GM18907 (cell line): ENCODE measurements around the gene DGAT2L6.
"Not testable (repeated sequence)": the region's sequence is repeated elsewhere in the genome, so short reads cannot be mapped to it uniquely, and the experiment has no call there.

Experiments used
- ATAC-seq: cut with Tn5 transposase; IDR thresholded peaks from one replicate; pipeline ENCODE4 v1.9.1; 2021; ENCODE audit warnings: mild to moderate bottlenecking, moderate library complexity; ENCODE audit not compliant: unreplicated experiment

DGAT2L6 gene

GRCh38 chrX:70190225-70190624, 12.9 kb downstream of the DGAT2L6 start:
- no peak for ATAC-seq

DNA sequence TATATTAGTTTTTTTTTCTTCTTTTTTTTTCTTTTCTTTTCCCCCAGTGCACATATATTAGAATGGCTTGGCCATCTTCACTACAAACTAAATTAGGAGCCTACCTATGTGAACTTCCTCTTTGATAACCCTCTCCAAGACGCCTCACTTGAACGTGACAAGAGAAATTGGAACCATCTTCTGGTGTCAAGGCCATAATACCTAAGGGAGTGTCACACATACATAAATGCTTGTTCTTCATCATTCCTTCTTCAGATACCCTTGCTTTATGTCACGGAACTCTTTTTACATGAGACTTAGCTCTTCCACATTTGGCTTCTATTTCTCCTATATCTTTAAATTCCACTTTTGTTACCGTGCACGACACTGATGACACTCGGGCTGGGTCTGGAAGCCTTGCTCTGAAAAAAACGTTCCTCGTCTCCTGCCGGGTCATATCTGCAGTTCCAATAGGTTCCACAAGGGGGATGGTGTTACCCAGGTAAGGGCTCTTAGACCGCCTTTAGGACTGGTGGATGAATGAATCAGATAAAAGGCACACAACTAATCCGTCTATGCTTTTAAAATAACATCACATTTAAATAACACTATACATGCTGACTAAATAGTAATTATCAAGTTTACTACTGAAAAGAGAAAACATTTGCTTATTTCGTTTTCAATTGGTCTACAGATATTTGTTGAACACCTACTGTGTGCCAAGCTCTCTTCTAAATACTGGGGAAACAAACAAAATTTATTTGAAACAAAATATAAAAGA, 19.9 kb downstream of the DGAT2L6 start:
- peak; percentile 89 for ATAC-seq

- ATAC-seq = no peak
Measured at GRCh38 chrX:70201732-70202131, 24.4 kb downstream of the DGAT2L6 start.

GRCh38 chrX:70208479-70208878, 31.2 kb downstream of the DGAT2L6 start:
- no peak for ATAC-seq

GRCh38 chrX:70209570-70209969, 32.3 kb downstream of the DGAT2L6 start:
- not testable (repeated sequence) for ATAC-seq

GRCh38 chrX:70219938-70220764, 42.9 kb downstream of the DGAT2L6 start:
- no peak for ATAC-seq

GRCh38 chrX:70226048-70226447, 48.8 kb downstream of the DGAT2L6 start:
- no peak for ATAC-seq

DNA sequence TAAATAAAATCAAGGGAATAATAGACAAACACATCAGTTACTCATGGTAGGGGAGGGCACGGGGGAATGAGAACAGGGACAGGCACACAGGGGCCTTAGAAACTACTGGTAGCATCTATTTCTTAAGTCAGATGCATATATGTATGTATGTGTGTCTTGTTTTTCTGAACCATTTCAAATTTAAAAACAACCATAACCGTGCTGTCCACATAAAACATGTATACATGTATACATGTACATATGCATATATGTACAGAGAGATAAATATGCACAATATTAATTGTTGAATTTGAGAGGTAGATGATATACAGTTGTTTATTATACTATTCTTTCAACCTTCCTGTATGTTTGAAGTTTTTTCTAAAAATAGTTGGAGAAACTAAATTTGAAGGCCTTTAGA, 49.4 kb downstream of the DGAT2L6 start:
- no peak for ATAC-seq

DNA sequence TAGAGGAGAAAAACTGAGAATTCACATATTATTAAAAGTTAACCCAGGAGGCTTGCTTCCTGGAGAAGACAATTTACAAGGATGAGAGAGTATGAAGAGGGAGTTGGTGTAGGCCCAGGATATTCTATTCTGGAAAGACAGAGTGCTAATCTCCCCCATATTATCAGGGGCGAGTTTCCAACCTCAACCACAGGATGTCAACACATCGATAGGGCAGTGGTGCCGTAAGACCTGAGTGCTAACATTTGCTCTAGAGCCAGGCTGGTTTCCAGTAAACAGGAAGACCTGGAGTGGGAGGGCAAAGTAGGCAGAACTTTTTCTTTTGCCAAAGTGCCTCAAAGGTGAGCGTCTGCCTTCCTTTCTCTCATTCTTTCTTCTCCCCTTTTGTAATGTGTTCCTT, 54.4 kb downstream of the DGAT2L6 start:
- ATAC-seq = no peak

- ATAC-seq = no peak
Measured at GRCh38 chrX:70234355-70234754, 57.1 kb downstream of the DGAT2L6 start, which contains the start of gene AWAT1. TSS of gene AWAT1 (plus strand) at chrX:70234655. CDS start at chrX:70234696, 41 bp downstream.

DNA sequence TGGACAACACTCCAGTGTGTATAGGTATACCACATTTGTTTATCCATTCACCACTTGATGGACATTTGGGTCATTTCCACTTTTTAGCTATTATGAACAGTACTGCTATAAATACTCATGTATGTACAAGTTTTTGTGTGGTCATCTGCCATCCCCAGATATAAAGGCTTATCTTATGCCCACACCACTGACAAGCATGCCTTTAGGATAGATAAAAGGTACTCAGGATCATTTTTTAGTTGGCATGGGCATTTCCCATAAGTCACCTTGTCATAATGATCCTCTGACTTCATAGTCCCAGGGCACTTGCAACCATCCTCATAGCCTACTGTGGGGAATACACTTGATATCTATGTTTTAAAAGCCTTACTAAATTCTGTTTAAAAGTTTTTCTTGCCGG, 63.5 kb downstream of the DGAT2L6 start:
- ATAC-seq = no peak

GRCh38 chrX:70241501-70241900, 64.2 kb downstream of the DGAT2L6 start:
- no peak for ATAC-seq

GRCh38 chrX:70243601-70244000, 66.3 kb downstream of the DGAT2L6 start:
- not testable (repeated sequence) for ATAC-seq

DNA sequence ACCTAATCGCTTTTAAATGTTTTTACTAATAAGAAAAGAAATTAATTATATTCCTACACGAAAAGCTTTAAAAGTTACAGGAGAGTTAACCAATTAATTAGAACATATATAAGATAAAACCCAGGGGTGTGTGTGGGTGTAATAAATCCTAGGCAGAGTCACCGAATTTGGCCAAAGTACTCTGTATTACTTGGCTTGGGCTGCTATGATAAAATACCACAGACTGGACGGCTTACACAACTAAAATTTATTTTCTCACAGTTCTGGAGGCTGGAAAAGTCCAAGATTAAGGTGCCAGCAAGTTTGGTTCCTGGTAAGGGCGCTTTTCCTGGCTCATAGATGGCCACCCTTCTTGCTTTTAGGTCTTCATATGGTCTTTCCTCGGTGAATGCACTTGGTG, 67.6 kb downstream of the DGAT2L6 start:
- ATAC-seq = no peak

GRCh38 chrX:70247252-70247651, 70.0 kb downstream of the DGAT2L6 start:
- no peak for ATAC-seq

DNA sequence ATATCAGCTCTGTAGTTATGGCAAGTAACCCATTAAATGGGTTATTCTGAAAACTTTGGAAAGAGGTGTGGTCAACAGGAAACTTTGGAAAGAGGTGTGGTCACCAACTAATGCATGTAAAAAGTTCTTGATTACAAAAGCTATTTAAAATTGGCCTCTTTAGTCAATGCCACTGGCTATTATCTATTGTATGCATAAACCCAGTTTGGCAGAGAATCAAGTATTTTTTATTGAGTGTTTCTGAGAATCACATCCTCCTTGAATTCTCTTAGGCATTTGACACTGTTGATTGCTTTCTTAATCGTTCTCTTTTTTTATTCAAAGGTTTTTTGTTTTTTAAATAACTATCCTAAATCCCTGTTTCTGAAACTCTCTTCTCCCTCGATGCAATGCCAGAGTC, 75.2 kb downstream of the DGAT2L6 start:
- ATAC-seq = no peak

- ATAC-seq = no peak
Measured at GRCh38 chrX:70253377-70254062, 76.2 kb downstream of the DGAT2L6 start.

- no peak for ATAC-seq
Measured at GRCh38 chrX:70254063-70254400, 76.7 kb downstream of the DGAT2L6 start.

GRCh38 chrX:70254909-70255308, 77.6 kb downstream of the DGAT2L6 start:
- no peak for ATAC-seq
